Stimulated activated CD4-positive, alpha-beta T cell treated with anti-CD3 and anti-CD28 coated beads, Interleukin-4, amount 100 ng/mL, for 4 hours (primary cell): Measurements from ENCODE around the gene CASP8AP2.
"Not testable (repeated sequence)": the region's sequence is repeated elsewhere in the genome, so short reads cannot be mapped to it uniquely, and the experiment has no call there.

Source experiments
- DNase-seq, 2 experiments: peaks; one replicate each; pipeline ENCODE4 v3.0.0-alpha.2; 2020

CASP8AP2 gene

DNA sequence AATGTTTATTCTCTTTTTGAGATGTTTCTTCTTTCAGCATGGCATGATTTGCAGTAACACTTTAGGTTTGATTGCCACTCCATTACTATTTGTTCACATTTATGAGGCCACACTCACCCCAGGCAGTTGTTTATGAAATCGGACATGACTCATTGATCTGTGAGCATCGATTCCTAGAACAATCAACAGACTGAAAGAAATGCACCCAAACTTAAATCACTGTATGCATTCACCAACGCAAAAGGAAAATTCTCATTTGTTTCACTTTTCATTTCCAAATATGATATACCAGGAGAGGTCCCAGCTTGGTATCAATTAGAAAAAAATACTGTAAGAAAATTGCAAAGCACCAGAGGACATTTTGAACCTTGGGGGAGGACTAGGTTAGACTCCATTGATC is 59.2 kb downstream of the CASP8AP2 start:
- DNase-seq: no peak

DNA sequence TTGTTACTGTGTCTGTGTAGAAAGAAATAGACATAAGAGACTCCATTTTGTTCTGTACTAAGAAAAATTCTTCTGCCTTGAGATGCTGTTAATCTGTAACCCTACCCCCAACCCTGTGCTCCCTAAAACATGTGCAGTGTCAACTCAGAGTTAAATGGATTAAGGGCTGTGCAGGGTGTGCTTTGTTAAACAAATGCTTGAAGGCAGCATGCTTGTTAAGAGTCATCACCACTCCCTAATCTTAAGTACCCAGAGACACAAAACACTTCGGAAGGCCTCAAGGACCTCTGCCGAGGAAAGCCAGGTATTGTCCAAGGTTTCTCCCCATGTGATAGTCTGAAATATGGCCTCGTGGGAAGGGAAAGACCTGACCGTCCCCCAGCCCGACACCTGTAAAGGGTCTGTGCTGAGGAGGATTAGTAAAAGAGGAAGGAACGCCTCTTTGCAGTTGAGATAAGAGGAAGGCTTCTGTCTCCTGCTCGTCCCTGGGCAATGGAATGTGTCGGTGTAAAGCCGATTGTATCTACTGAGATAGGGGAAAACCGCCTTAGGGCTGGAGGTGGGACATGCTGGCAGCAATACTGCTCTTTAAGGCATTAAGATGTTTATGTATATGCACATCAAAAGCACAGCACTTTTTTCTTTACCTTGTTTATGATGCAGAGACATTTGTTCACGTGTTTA is 61.3 kb downstream of the CASP8AP2 start:
- not testable (repeated sequence) for DNase-seq

DNA sequence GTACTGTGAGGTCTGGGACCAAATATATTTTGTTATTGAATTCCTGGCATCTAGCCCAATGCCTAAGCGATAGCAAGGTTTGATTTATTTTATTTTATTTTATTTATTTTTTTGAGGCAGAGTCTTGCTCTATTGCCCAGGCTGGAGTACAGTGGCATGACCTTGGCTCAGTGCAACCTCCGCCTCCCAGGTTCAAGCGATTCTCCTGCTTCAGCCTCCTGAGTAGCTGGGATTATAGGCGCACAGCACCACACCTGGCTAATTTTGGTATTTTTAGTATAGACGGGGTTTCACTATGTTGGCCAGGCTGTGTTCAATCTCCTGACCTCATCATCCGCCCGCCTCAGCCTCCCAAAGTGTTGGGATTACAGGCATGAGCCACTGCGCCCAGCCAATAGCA is 62.9 kb downstream of the CASP8AP2 start:
- not testable (repeated sequence) for DNase-seq

DNA sequence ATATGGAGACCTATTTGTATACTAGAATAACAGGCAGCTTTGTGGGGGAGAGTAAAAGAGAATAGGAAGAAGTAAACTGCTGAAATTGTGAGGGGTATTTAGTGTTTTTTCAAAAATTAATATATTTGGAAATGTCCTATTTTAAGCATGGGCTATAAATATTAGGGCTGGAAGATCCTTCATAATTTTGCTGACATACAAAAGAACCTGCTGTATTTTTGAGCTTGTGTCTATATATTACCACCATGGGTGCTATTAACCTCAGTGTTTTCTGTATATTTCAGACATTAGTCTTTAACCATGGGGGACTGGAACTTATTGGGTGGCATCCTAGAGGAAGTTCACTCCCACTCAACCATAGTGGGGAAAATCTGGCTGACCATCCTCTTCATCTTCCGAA is 64.5 kb downstream of the CASP8AP2 start, which contains the start of gene GJA10:
Gene GJA10 (plus strand): TSS at position 301 of the 400 bp plus-strand sequence. CDS start 0 bp downstream, at position 301.
- no peak for DNase-seq

DNA sequence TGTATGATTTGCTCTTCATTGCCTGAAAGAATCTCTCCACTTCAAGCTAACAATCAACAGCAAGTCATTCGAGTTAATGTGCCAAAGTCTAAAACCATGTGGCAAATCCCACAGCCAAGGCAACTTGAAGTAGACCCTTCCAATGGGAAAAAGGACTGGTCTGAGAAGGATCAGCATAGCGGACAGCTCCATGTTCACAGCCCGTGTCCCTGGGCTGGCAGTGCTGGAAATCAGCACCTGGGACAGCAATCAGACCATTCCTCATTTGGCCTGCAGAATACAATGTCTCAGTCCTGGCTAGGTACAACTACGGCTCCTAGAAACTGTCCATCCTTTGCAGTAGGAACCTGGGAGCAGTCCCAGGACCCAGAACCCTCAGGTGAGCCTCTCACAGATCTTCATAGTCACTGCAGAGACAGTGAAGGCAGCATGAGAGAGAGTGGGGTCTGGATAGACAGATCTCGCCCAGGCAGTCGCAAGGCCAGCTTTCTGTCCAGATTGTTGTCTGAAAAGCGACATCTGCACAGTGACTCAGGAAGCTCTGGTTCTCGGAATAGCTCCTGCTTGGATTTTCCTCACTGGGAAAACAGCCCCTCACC is 65.7 kb downstream of the CASP8AP2 start:
- DNase-seq: no peak

DNA sequence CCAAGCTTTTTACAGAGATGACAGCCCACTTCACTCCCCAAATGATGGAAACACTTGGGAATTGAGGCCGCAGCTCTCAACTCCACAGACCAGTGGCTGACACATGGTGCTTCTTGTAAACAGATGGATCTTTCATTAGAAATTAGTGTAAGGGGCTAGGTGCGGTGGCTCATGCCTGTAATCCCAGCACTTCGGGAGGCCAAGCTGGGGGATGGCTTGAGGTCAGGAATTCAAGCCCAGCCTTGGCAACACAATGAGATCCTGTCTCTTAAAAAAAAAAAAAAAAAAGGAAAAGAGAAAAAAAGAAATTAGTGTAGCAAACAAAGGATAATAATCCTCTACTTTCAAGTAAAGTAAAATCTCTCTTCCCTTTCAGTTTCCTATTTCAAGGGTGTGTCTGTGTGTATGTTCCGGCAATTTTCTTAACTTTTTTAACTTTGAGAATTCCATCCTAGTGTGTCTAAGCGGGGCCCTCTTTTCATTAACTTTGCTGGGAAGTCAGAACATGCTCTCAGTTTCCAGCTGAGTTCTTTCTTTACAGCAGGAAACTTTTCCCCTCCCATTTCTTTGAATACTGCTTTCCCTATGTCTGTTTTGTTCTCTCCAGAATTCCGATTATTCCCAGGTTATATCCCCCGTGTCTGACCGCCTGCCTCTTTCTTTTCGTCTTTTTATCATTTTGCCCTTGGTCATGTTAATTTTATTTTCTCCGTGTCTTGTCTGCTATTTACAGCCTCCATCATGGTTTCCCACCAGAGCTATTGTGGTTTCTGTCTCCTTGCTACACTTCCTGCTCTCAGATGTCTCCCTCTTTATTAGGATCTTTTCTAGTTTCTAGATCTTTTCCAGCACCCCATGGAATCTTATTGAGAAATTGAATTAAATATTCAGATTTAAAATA is 80.6 kb downstream of the CASP8AP2 start:
- DNase-seq: not testable (repeated sequence)

DNA sequence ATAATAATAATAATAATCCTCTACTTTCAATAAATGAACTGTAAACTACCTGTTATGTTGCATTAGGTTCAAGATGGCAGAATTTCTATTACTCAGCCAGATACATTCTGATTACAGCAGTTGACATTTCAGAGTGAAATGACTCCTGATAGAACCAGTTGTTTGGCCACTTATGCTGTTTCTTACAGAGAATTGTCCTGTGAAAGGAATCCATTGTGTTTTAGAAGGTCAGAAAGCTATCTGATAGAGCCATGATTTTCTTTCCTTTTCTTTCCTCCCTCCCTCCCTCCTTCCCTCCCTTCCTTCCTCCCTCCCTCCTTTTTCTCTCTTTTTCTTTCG is 81.2 kb downstream of the CASP8AP2 start:
- DNase-seq: no peak

DNA sequence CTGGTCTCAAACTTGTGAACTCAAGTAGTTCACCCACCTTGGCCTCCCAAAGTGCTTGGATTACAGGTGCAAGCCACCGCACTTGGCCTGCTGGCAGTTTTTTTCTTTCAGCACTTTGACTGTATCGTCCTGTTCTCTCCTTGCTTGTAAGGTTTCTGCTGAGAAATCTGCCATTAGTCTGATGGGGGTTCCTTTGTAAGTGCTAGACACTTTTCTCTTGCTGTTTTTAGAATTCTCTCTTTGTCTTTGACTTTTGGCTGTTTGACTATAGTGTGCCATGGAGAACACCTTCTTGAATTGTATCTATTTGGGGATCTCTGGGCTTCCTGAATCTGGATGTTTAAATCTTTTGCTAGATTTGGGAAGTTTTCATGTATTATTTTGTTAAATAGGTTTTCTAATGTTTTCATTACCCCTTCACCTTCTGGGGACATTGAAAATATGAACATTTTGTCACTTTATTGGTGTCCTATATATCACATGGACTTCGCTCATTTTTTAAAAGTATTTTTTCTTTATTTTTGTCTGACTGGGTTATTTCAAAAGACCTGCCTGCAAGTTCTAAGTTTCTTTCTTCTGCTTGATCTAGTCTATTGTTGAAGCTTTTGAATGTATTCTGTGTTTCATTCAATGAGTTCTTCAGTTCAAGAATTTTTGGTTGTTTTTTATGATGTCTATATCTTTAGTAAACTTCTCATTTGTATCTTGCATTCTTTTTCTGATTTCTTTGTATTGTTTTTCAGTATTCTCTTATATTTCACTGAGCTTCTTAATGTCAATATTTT is 86.6 kb downstream of the CASP8AP2 start:
- DNase-seq: no peak

DNA sequence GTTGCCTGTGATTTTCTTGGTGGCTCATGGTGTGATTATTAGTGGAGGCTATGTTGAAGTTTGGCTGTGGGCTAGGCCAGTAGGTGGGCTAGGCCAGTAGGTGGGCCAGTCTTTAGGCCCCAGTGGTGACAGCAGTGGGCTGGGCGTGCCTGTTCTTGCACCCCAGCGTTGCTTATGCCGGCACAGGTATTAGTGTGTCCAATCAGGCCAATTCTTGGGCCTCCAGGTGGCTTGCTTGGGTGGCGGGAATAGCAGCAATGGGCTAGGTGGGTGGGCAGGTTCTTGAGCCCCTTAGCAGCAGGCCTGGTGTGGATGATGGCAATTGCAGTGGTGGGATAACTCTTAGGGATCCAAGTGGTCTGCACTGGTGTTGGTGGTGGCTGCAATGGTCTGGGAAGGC is 87.5 kb downstream of the CASP8AP2 start:
- DNase-seq: no peak

DNA sequence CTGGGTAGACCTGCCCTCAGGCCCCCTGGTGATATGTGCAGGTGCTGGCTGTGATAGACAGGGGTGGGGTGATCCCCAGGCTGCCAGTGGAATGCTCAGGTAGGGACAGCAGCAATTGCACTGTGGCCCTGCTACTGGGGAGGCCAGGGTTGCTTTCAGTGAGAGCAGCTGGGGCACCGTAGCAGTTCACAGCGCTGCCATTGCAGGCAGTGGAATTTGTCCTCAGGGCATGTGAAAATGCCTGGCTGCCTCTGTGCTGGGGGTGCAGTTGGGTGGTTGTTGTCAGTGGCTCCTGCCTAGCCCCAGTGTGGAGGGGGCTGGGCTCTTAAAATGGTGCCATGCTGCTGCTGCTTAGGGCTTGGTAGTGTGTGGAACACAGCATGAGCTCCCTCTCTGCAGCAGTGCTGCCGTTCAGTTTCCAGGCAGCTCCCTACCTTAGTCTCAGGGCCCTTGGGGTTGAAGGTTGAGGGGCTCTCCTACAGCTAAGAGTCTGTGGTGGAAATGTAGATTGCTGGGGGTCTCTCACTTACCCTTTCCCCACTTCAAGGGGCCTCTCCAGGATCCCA is 88.2 kb downstream of the CASP8AP2 start:
- no peak for DNase-seq
